HG03432 (cell line): ENCODE measurements around the gene HADHA.

Experiments used
- ATAC-seq: cut with Tn5 transposase; IDR thresholded peaks from one replicate; pipeline ENCODE4 v1.9.1; 2021; ENCODE audit warnings: mild to moderate bottlenecking, moderate library complexity; ENCODE audit not compliant: unreplicated experiment

The HADHA gene

GRCh38 chr2:26245810-26246209 lies 1.4 kb upstream of the HADHA start:
- peak; percentile 45 for ATAC-seq

- peak; percentile 6 for ATAC-seq
These were observed 850 bp upstream of the HADHA start for GRCh38 chr2:26245231-26245732.

GRCh38 chr2:26243470-26244308 lies 743 bp downstream of the HADHA start:
- no peak for ATAC-seq

- no peak for ATAC-seq
These were observed 2.5 kb downstream of the HADHA start for GRCh38 chr2:26241928-26242436.

- ATAC-seq, result no peak
These were observed 6.0 kb downstream of the HADHA start for GRCh38 chr2:26238311-26238958.

GRCh38 chr2:26237868-26238267 lies 6.6 kb downstream of the HADHA start:
- no peak for ATAC-seq

GRCh38 chr2:26235089-26235488 lies 9.3 kb downstream of the HADHA start:
- ATAC-seq, result no peak

- no peak for ATAC-seq
These were observed 13.6 kb downstream of the HADHA start for GRCh38 chr2:26230806-26231205.

GRCh38 chr2:26229595-26229994 lies 14.8 kb downstream of the HADHA start:
- ATAC-seq, result no peak

GRCh38 chr2:26224095-26224494 lies 20.3 kb downstream of the HADHA start:
- ATAC-seq, result no peak

GRCh38 chr2:26223018-26223417 lies 21.4 kb downstream of the HADHA start:
- ATAC-seq, result no peak

- ATAC-seq, result no peak
These were observed 26.7 kb downstream of the HADHA start for GRCh38 chr2:26217720-26218119.

GRCh38 chr2:26216587-26216986 lies 27.8 kb downstream of the HADHA start:
- ATAC-seq, result no peak

GRCh38 chr2:26215833-26216232 lies 28.6 kb downstream of the HADHA start:
- ATAC-seq, result no peak

- no peak for ATAC-seq
These were observed 29.7 kb downstream of the HADHA start for GRCh38 chr2:26214759-26215158.

GRCh38 chr2:26212011-26212410 lies 32.4 kb downstream of the HADHA start:
- ATAC-seq, result no peak

GRCh38 chr2:26203906-26204305 lies 40.5 kb downstream of the HADHA start:
- ATAC-seq, result no peak

- no peak for ATAC-seq
These were observed 41.4 kb downstream of the HADHA start for GRCh38 chr2:26202981-26203490.

- ATAC-seq, result no peak
These were observed 46.9 kb downstream of the HADHA start for GRCh38 chr2:26197516-26197915.

GRCh38 chr2:26196683-26197418 lies 47.6 kb downstream of the HADHA start:
- no peak for ATAC-seq
